Loucy (cell line): ENCODE data around the gene MNS1.
"Not testable (repeated sequence)": the region's sequence is repeated elsewhere in the genome, so short reads cannot be mapped to it uniquely, and the experiment has no call there.

Source experiments
- H2AFZ ChIP-seq: fragments of 200-600 bp; sonication (generic); 2 replicates; pipeline ENCODE4 v1.6.0; 2016; ENCODE audit warnings: antibody characterized with exemption, mild to moderate bottlenecking, low read length, moderate library complexity
- H3F3A ChIP-seq: fragments of 200-600 bp; 2 replicates; pipeline ENCODE4 v1.6.0; 2016; ENCODE audit warnings: antibody characterized with exemption, low read depth, mild to moderate bottlenecking
- H3K27me3 ChIP-seq: fragments of 200-600 bp; sonication (generic); 2 replicates; pipeline ENCODE4 v1.6.1; 2014; ENCODE audit warnings: low read length, mild to moderate bottlenecking; ENCODE audit not compliant: insufficient read depth, poor library complexity, severe bottlenecking
- H3K36me3 ChIP-seq: fragments of 200-600 bp; sonication (generic); 2 replicates; pipeline ENCODE4 v1.6.1; 2016; ENCODE audit warnings: low read length; ENCODE audit not compliant: insufficient read depth
- H3K4me1 ChIP-seq: fragments of 200-600 bp; sonication (generic); 2 replicates; pipeline ENCODE4 v1.5.1; 2014; ENCODE audit warnings: low read length, mild to moderate bottlenecking; ENCODE audit not compliant: insufficient read depth, poor library complexity, severe bottlenecking
- H3K4me2 ChIP-seq: fragments of 200-600 bp; sonication (generic); 2 replicates; pipeline ENCODE4 v1.6.0; 2014; ENCODE audit warnings: antibody characterized with exemption, low read length, low read depth, mild to moderate bottlenecking; ENCODE audit not compliant: poor library complexity, severe bottlenecking
- H3K4me3 ChIP-seq: fragments of 200-600 bp; sonication (generic); 2 replicates; pipeline ENCODE4 v1.5.1; 2014; ENCODE audit warnings: low read length, mild to moderate bottlenecking, mixed read lengths; ENCODE audit not compliant: poor library complexity, severe bottlenecking
- H3K79me2 ChIP-seq: fragments of 200-600 bp; sonication (generic); 2 replicates; pipeline ENCODE4 v1.6.1; 2014; ENCODE audit warnings: low read length; ENCODE audit not compliant: insufficient read depth
- H3K9ac ChIP-seq: fragments of 200-600 bp; sonication (generic); 2 replicates; pipeline ENCODE4 v1.6.0; 2014; ENCODE audit warnings: mild to moderate bottlenecking, low read depth, low read length, moderate library complexity; ENCODE audit not compliant: poor library complexity, severe bottlenecking
- H3K9me2 ChIP-seq: fragments of 200-600 bp; sonication (generic); replicated peaks from 2 replicates; pipeline ENCODE4 v1.6.1; 2016; ENCODE audit warnings: low read depth, low read length, mixed read lengths
- H3K9me3 ChIP-seq: fragments of 200-600 bp; sonication (generic); 2 replicates; pipeline ENCODE4 v1.6.1; 2014; ENCODE audit warnings: mild to moderate bottlenecking, antibody characterized with exemption, low read length, low read depth; ENCODE audit not compliant: insufficient read depth
- H4K20me1 ChIP-seq: fragments of 200-600 bp; sonication (generic); 2 replicates; pipeline ENCODE4 v1.6.0; 2014; ENCODE audit warnings: antibody characterized with exemption, low read length, mild to moderate bottlenecking; ENCODE audit not compliant: insufficient read depth, poor library complexity, severe bottlenecking
- EZH2phosphoT487 ChIP-seq: fragments of 200-600 bp; IDR thresholded peaks from 2 replicates; pipeline ENCODE4 v1.6.1; 2018; ENCODE audit warnings: antibody characterized with exemption, mild to moderate bottlenecking, moderate library complexity, borderline replicate concordance
- TF ChIP-seq, protein P1 (sequence below): fragments of 200-600 bp; sonication (generic); conservative IDR thresholded peaks from 2 replicates; pipeline ENCODE4 v1.5.1; 2014; ENCODE audit warnings: mild to moderate bottlenecking, antibody characterized with exemption, low read length

Gene MNS1

DNA sequence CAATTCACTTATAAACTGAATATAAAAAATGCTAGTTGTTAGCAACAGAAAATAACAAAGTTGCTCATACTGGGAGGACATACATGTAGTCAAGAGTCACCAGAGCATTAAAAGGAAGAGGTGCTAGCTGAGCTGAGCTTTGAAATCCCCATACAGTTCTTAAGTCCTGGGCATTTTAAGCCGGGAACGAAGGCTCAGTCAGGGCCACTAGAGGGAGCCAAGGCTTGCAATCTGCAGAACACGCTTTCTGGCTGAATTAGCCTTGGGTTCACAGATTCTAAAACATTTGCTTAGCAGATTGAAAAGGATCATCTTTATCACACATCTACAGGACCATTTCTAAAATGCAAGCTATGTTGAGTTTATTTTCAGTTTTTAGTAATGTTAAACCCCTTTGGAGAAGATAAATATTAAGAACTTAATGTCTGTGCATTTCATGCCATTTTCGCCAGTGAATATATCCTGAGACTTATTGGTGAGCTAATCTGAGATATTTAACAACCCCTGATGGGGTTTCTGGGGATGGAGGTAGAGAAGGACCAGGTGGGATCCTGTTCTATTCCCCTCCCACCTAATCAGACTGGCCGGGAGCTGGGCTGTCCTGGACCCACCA lies 26.3 kb upstream of the MNS1 start:
- Histone ChIP-seq H3F3A (no peaks in the 10 kb centered on the region), H3K36me3 (no peaks in the 10 kb centered on the region), H3K4me2 (no peak overlapping the region), H2AFZ (no peak overlapping the region), H3K9me2 (no peaks in the 10 kb centered on the region), H3K4me3 (no peak overlapping the region), H3K4me1 (no peaks in the 10 kb centered on the region), H4K20me1 (no peaks in the 10 kb centered on the region), H3K79me2 (no peaks in the 10 kb centered on the region), H3K27me3 (no peaks in the 10 kb centered on the region), H3K9ac (no peak overlapping the region), H3K9me3 (no peaks in the 10 kb centered on the region)
- TF ChIP-seq, protein P1, sequence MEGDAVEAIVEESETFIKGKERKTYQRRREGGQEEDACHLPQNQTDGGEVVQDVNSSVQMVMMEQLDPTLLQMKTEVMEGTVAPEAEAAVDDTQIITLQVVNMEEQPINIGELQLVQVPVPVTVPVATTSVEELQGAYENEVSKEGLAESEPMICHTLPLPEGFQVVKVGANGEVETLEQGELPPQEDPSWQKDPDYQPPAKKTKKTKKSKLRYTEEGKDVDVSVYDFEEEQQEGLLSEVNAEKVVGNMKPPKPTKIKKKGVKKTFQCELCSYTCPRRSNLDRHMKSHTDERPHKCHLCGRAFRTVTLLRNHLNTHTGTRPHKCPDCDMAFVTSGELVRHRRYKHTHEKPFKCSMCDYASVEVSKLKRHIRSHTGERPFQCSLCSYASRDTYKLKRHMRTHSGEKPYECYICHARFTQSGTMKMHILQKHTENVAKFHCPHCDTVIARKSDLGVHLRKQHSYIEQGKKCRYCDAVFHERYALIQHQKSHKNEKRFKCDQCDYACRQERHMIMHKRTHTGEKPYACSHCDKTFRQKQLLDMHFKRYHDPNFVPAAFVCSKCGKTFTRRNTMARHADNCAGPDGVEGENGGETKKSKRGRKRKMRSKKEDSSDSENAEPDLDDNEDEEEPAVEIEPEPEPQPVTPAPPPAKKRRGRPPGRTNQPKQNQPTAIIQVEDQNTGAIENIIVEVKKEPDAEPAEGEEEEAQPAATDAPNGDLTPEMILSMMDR = peak; percentile 95
- no peak for TF ChIP-seq EZH2phosphoT487

DNA sequence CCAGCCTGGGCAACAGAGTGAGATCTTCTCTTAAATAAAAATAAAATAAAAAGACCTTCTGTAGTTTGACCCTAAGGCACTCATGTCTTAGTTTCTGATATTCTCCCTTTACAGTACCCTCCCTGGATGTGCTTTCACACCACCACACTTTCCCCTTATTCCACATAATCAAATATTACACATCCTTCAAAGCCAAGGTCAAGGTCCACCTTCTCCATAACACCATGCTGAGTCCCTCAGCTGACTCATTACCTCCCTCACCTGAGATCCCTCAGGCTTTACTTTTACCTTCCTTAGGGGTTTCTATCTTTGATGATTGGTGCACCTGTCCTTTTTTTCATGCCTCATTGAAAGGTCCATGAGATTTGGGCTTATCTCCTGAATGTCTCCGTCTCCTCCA lies 25.5 kb upstream of the MNS1 start:
- no peaks in the 10 kb centered on the region for H3K27me3 ChIP-seq
- no peaks in the 10 kb centered on the region for H3K4me1 ChIP-seq
- no peak overlapping the region for H3K4me3 ChIP-seq
- no peaks in the 10 kb centered on the region for H3K79me2 ChIP-seq
- no peaks in the 10 kb centered on the region for H4K20me1 ChIP-seq
- H2AFZ ChIP-seq = no peak overlapping the region
- H3F3A ChIP-seq = no peaks in the 10 kb centered on the region
- H3K9ac ChIP-seq = no peak overlapping the region
- H3K4me2 ChIP-seq = no peak overlapping the region
- no peaks in the 10 kb centered on the region for H3K9me2 ChIP-seq
- H3K9me3 ChIP-seq = no peaks in the 10 kb centered on the region
- TF ChIP-seq, protein P1 = no peak
- no peak for TF ChIP-seq EZH2phosphoT487
- no peaks in the 10 kb centered on the region for H3K36me3 ChIP-seq

DNA sequence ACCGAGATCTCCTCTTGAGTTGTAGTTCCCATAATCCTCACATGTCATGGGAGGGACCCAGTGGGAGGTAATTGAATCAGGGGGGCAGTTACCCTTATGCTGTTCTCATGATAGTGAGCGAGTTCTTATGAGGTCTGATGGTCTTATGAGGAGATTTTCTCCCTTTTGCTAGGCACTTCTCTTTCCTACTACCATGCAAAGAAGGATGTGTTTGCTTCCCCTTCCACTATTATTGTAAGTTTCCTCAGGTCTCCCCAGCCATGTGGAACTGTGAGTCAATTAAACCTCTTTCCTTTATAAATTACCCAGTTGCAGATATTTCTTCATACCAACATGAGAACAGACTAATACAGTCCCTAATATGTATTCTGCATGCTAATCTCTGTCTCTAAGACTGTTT lies 21.3 kb upstream of the MNS1 start:
- H3K9me2 ChIP-seq, H3K27me3 ChIP-seq, H3K4me1 ChIP-seq, H4K20me1 ChIP-seq, H3K4me3 ChIP-seq, H3K9ac ChIP-seq, H2AFZ ChIP-seq, H3K4me2 ChIP-seq, H3K36me3 ChIP-seq, H3K9me3 ChIP-seq, H3K79me2 ChIP-seq, H3F3A ChIP-seq: not testable (repeated sequence)

DNA sequence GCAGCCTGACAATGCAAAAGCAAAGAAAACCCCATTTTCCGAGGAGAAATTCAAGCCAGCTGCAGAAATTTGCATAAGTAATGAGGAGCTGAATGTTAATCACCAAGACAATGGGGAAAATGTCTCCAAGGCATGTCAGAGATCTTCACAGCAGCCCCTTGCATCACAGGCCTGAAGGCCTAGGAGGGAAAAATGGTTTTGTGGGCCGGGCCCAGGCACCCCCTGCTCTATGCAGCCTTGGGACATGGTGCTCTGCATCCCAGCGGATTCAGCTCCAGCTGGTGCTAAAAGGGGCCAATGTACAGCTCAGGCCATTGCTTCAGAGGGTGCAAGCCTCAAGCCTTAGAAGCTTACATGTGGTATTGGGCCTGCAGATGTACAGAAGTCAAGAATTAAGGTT lies 20.5 kb upstream of the MNS1 start:
- not testable (repeated sequence) for H3K4me1 ChIP-seq, H3K4me2 ChIP-seq, H3K4me3 ChIP-seq, H3K79me2 ChIP-seq, H4K20me1 ChIP-seq, H2AFZ ChIP-seq, H3K27me3 ChIP-seq, H3K9me2 ChIP-seq, H3F3A ChIP-seq, H3K36me3 ChIP-seq, H3K9ac ChIP-seq, H3K9me3 ChIP-seq
